NB4 (cell line): Measurements from ENCODE around the gene SPON2.
A peak's percentile ranks its signal among the peaks of the same experiment; 100 is the strongest.

Experiments used
- MYC ChIP-seq: IDR thresholded peaks from 2 replicates; pipeline ENCODE4 v1.6.1; 2011; ENCODE audit warnings: low read depth, low read length
- POLR2A ChIP-seq: IDR thresholded peaks from 2 replicates; pipeline ENCODE4 v1.6.1; 2011; ENCODE audit warnings: mild to moderate bottlenecking; ENCODE audit not compliant: insufficient read length; ENCODE audit errors: extremely low read depth
- TF ChIP-seq, protein P1 (sequence below): IDR thresholded peaks from one replicate; pipeline ENCODE4 v1.5.1; 2012; ENCODE audit warnings: low read depth, low read length
- TF ChIP-seq, protein P2 (sequence below): IDR thresholded peaks from 2 replicates; pipeline ENCODE4 v1.6.1; 2011; ENCODE audit warnings: low read depth, low read length

DNA sequence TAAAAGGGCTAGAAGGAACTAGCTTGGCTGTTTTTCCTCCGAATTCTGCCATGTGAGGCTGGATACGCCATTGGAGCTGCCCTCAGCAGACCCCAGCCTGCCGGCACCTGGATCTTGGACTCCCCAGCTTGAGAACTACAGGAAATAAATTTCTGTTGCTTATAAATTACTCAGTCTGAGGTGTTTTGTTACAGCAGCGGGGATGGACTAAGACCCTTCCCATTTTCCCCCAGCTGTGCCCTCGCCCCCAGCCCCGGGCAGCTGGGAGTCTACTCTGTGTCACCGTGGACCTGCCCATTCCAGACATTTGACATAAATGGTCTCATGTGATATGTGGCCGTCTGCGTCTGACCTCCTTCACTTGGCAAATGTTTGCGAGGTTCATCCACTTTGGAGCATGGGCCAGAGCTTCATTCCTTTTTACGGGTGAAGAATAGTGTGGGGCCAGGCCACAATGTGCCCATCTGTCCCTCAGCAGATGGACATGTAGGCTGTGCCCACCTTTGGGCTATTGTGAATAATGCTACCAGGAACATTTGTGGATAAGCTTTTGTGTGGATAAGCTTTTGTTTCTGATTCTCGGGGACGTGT is 30.7 kb upstream of the SPON2 start:
- TF ChIP-seq, protein P1, sequence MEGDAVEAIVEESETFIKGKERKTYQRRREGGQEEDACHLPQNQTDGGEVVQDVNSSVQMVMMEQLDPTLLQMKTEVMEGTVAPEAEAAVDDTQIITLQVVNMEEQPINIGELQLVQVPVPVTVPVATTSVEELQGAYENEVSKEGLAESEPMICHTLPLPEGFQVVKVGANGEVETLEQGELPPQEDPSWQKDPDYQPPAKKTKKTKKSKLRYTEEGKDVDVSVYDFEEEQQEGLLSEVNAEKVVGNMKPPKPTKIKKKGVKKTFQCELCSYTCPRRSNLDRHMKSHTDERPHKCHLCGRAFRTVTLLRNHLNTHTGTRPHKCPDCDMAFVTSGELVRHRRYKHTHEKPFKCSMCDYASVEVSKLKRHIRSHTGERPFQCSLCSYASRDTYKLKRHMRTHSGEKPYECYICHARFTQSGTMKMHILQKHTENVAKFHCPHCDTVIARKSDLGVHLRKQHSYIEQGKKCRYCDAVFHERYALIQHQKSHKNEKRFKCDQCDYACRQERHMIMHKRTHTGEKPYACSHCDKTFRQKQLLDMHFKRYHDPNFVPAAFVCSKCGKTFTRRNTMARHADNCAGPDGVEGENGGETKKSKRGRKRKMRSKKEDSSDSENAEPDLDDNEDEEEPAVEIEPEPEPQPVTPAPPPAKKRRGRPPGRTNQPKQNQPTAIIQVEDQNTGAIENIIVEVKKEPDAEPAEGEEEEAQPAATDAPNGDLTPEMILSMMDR = no peak
- no peak for TF ChIP-seq POLR2A
- peak; percentile 10; the same call in 1 of the 2 replicates for TF ChIP-seq MYC
- TF ChIP-seq, protein P2, sequence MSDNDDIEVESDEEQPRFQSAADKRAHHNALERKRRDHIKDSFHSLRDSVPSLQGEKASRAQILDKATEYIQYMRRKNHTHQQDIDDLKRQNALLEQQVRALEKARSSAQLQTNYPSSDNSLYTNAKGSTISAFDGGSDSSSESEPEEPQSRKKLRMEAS = no peak
